ENCODE data around the gene CHST14.
"Not testable (repeated sequence)": the region's sequence is repeated elsewhere in the genome, so short reads cannot be mapped to it uniquely, and the experiment has no call there.

CHST14 gene

GRCh38 chr15:40450047-40450446 lies 20.7 kb upstream of the CHST14 start:
- no peak for DNase-seq (ENCODE audit: low spot score)
- no peak for TF ChIP-seq CTCF (IDR thresholded peaks at IDR 0.05; ENCODE audit: extremely low read depth, missing control alignments)

- no peak for TF ChIP-seq CTCF (IDR thresholded peaks at IDR 0.05; ENCODE audit: extremely low read depth, missing control alignments)
- DNase-seq (ENCODE audit: low spot score): no peak
Observed at GRCh38 chr15:40451527-40452158, 19.1 kb upstream of the CHST14 start.

GRCh38 chr15:40452296-40453090 lies 18.3 kb upstream of the CHST14 start:
- no peak for TF ChIP-seq CTCF (IDR thresholded peaks at IDR 0.05; ENCODE audit: extremely low read depth, missing control alignments)
- DNase-seq (ENCODE audit: low spot score): no peak

- not testable (repeated sequence) for DNase-seq (ENCODE audit: low spot score)
Observed at GRCh38 chr15:40453941-40454340, 16.8 kb upstream of the CHST14 start.

- DNase-seq (ENCODE audit: low spot score): no peak
Observed at GRCh38 chr15:40454904-40455391, 15.8 kb upstream of the CHST14 start.

GRCh38 chr15:40456299-40456712 lies 14.5 kb upstream of the CHST14 start:
- DNase-seq (ENCODE audit: low spot score): no peak

More at GRCh38 chr15:40454904-40455391, 15.8 kb upstream of the CHST14 start:
- TF ChIP-seq CTCF (IDR thresholded peaks at IDR 0.05; ENCODE audit: extremely low read depth, missing control alignments): no peak

GRCh38 chr15:40456738-40457137 lies 14.0 kb upstream of the CHST14 start:
- no peak for DNase-seq (ENCODE audit: low spot score)
- TF ChIP-seq CTCF (IDR thresholded peaks at IDR 0.05; ENCODE audit: extremely low read depth, missing control alignments): no peak

More at GRCh38 chr15:40456299-40456712, 14.5 kb upstream of the CHST14 start:
- TF ChIP-seq CTCF (IDR thresholded peaks at IDR 0.05; ENCODE audit: extremely low read depth, missing control alignments): no peak

All from GM20000 (cell line).